ENCODE results near the gene SLC13A3. TPM values are rescaled to one million over a fixed set of nuclear protein-coding genes. Genes with fewer than 3 reads are reported as not detected.

The SLC13A3 gene
- total RNA-seq, 1 donor from 2014 or later = 7.4 TPM

GRCh38 chr20:46646122-46646521 is 5.1 kb downstream of the SLC13A3 start:
- Histone ChIP-seq H3F3A (ENCODE audit: low read depth) (peaks cover 26% of the 10 kb centered on the region), H4K20me1 (ENCODE audit: low read depth) (peaks cover 16% of the 10 kb centered on the region), H3K79me2 (ENCODE audit: low read depth) (no peaks in the 10 kb centered on the region), H3K27ac (no peak overlapping the region), H3K4me2 (no peak overlapping the region), H3K9ac (no peak overlapping the region), H3K9me3 (ENCODE audit: low read depth) (no peaks in the 10 kb centered on the region), H3K36me3 (no peaks in the 10 kb centered on the region), H3K4me1 (peaks cover 34% of the 10 kb centered on the region), H3K4me3 (no peak overlapping the region), H2AFZ (replicated peaks) (no peak overlapping the region), H3K27me3 (peaks cover 34% of the 10 kb centered on the region)
- Mint-ChIP-seq H3K4me1 (peaks cover 53% of the 10 kb centered on the region), H3K27ac (no peak overlapping the region), H3K36me3 (no peaks in the 10 kb centered on the region), H3K27me3 (ENCODE audit: insufficient read depth, low read depth) (peaks cover 4% of the 10 kb centered on the region), H3K9me3 (no peaks in the 10 kb centered on the region), H3K4me3 (no peak overlapping the region)
- TF ChIP-seq EZH2phosphoT487 (IDR thresholded peaks at IDR 0.05) (no peak), EZH2 (IDR thresholded peaks at IDR 0.05) (no peak), CTCF (IDR thresholded peaks at IDR 0.05) (no peak)
- DNase-seq (ENCODE audit: low spot score) = no peak

GRCh38 chr20:46644733-46645132 is 6.5 kb downstream of the SLC13A3 start:
- H3K4me3 ChIP-seq = no peak overlapping the region
- peaks cover 20% of the 10 kb centered on the region for H3K27me3 ChIP-seq
- no peak for TF ChIP-seq EZH2 (IDR thresholded peaks at IDR 0.05)
- no peak for TF ChIP-seq CTCF (IDR thresholded peaks at IDR 0.05)
- TF ChIP-seq EZH2phosphoT487 (IDR thresholded peaks at IDR 0.05) = no peak
- no peak for DNase-seq (ENCODE audit: low spot score)
- Mint-ChIP-seq H3K27ac (no peak overlapping the region), H3K36me3 (no peaks in the 10 kb centered on the region), H3K4me3 (no peak overlapping the region), H3K9me3 (no peaks in the 10 kb centered on the region), H3K27me3 (ENCODE audit: insufficient read depth, low read depth) (no peaks in the 10 kb centered on the region), H3K4me1 (peaks cover 43% of the 10 kb centered on the region)
- H3K9me3 ChIP-seq (ENCODE audit: low read depth) = no peaks in the 10 kb centered on the region
- H3K4me1 ChIP-seq = peaks cover 32% of the 10 kb centered on the region
- no peaks in the 10 kb centered on the region for H3K79me2 ChIP-seq (ENCODE audit: low read depth)
- H3K4me2 ChIP-seq = no peak overlapping the region
- peaks cover 13% of the 10 kb centered on the region for H4K20me1 ChIP-seq (ENCODE audit: low read depth)
- H2AFZ ChIP-seq (replicated peaks) = no peak overlapping the region
- no peak overlapping the region for H3K9ac ChIP-seq
- H3K27ac ChIP-seq = no peak overlapping the region
- no peaks in the 10 kb centered on the region for H3K36me3 ChIP-seq
- H3F3A ChIP-seq (ENCODE audit: low read depth) = peaks cover 14% of the 10 kb centered on the region

- H3K36me3 ChIP-seq = no peaks in the 10 kb centered on the region
- H3K9me3 ChIP-seq (ENCODE audit: low read depth) = no peaks in the 10 kb centered on the region
- peaks cover 27% of the 10 kb centered on the region for H3K4me1 ChIP-seq
- peaks cover 40% of the 10 kb centered on the region for H3K4me1 Mint-ChIP-seq
- H3K4me2 ChIP-seq = no peak overlapping the region
- no peak overlapping the region for H3K27ac Mint-ChIP-seq
- no peaks in the 10 kb centered on the region for H3K9me3 Mint-ChIP-seq
- H3K79me2 ChIP-seq (ENCODE audit: low read depth) = no peaks in the 10 kb centered on the region
- H3K4me3 ChIP-seq = no peak overlapping the region
- H3K27me3 ChIP-seq = peaks cover 15% of the 10 kb centered on the region
- H4K20me1 ChIP-seq (ENCODE audit: low read depth) = peaks cover 8% of the 10 kb centered on the region
- TF ChIP-seq CTCF (IDR thresholded peaks at IDR 0.05) (no peak), EZH2phosphoT487 (IDR thresholded peaks at IDR 0.05) (no peak), EZH2 (IDR thresholded peaks at IDR 0.05) (no peak)
- peaks cover 9% of the 10 kb centered on the region for H3F3A ChIP-seq (ENCODE audit: low read depth)
- no peak overlapping the region for H3K4me3 Mint-ChIP-seq
- H3K36me3 Mint-ChIP-seq = no peaks in the 10 kb centered on the region
- H3K9ac ChIP-seq = no peak overlapping the region
- H3K27me3 Mint-ChIP-seq (ENCODE audit: insufficient read depth, low read depth) = no peaks in the 10 kb centered on the region
- no peak overlapping the region for H2AFZ ChIP-seq (replicated peaks)
- no peak for DNase-seq (ENCODE audit: low spot score)
- no peak overlapping the region for H3K27ac ChIP-seq
Measured at GRCh38 chr20:46644160-46644559, 7.1 kb downstream of the SLC13A3 start.

All from neural progenitor cell (in vitro differentiated cells).